HG02870 (cell line): ENCODE data around the gene KANK3.
"Not testable (repeated sequence)": the region's sequence is repeated elsewhere in the genome, so short reads cannot be mapped to it uniquely, and the experiment has no call there.

Experiments used
- ATAC-seq: cut with Tn5 transposase; IDR thresholded peaks from one replicate; pipeline ENCODE4 v1.9.1; 2021; ENCODE audit warnings: mild to moderate bottlenecking, moderate library complexity; ENCODE audit not compliant: unreplicated experiment

The KANK3 gene

GRCh38 chr19:8371011-8371804 lies 28.1 kb upstream of the KANK3 start:
- ATAC-seq = no peak

DNA sequence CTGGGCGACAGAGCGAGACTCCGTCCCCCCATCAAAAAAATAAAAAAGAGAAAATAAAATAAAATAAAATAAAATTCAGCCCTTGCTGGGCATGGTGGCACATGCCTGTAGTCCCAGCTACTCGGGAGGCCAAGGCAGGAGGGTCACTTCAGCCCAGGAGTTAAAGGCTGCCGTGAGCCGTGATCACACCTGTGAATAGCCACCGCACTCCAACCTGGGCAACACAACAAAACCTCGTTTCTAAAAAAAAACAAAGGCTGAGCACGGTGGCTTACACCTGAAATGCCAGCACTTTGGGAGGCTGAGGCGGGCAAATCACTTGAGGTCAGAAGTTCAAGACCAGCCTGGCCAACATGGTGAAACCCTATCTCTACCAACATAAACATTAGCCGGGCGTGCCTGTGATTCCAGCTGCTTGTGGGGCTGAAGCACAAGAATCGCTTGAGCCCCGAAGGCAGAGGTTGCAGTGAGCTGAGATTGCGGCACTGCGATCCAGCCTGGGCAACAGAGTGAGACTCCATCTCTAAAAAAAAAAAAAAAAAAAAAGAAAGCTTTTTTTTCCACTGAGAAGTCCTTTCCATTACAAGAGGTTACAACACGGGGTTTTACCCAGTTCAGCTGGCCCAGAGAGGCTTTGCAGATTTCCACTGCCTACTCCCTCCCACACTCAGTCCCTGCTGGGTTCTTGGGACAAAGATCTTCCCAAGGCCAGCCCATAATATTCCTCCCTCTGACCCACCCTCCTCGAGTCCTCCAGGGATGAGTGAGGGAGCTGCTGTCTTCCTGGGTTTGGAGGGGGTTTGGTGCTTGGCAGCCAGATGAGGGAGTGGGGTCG lies 27.3 kb upstream of the KANK3 start:
- no peak for ATAC-seq

- no peak for ATAC-seq
These were observed 24.4 kb upstream of the KANK3 start for GRCh38 chr19:8367327-8368001.

- ATAC-seq = no peak
These were observed 23.9 kb upstream of the KANK3 start for GRCh38 chr19:8366961-8367326.

- ATAC-seq = no peak
These were observed 23.1 kb upstream of the KANK3 start for GRCh38 chr19:8366121-8366581.

GRCh38 chr19:8363803-8364771 lies 21.0 kb upstream of the KANK3 start, which contains the start of gene ANGPTL4:
TSS of gene ANGPTL4 (plus strand) at chr19:8364155. CDS start at chr19:8364322, 167 bp downstream.
- no peak for ATAC-seq

DNA sequence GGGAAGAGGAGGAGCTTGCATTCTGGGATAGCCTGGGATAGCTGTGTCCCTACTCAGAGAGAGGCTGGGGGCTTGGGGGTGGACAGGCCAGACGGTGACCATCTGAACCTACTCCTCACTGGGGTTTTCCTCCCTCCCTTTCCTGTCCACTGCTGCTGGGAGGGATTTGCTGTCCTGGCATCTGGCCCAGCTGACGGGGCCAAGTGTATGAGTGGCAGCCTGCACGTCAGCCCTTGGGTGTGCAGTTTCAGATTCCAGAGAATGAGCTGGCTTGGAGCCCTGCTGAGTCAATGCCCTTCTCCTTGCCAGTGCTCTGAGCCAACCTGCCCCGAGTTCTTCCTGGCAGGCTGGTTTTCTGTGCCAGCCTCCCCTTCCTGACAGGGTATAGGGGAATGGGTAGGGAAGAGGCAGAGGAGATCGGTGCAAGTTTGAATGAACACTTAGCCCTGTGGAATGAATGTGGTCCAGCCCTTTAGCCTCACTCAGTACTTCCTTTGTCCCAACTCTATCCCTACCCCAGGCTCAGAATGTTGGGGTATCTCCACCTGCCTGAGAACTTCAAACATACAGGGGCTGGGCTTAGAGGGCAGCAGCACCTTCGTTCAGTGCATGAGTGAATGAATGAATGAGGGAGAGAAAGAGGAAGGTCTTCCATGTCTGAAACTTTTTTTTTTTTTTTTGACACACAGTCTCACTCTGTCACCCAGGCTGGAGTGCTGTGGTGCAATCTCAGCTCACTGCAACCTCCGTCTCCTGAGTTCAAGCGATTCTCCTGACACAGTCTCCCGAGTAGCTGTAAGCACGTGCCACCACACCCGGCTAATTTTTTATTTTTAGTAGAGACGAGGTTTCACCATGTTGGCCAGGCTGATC lies 19.1 kb upstream of the KANK3 start:
- ATAC-seq = no peak

- ATAC-seq = no peak
These were observed 17.1 kb upstream of the KANK3 start for GRCh38 chr19:8360196-8360595.

DNA sequence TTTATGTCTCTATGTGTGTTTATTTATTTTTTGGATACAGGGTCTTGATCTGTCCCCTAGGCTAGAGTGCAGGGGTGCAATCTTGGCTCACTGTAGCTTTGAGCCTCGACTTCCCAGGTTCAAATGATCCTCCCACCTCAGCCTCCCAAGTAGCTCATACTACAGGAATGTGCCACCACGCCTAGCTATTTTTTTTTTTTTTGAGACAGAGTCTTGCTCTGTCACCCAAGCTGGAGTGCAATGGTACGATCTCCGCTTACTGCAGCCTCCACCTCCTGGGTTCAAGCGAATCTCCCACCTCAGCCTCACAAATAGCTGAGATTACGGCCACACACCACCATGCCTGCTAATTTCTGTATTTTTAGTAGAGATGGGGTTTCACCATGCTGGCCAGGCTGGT lies 15.9 kb upstream of the KANK3 start:
- no peak for ATAC-seq

- no peak for ATAC-seq
These were observed 14.0 kb upstream of the KANK3 start for GRCh38 chr19:8357007-8357521.

- no peak for ATAC-seq
These were observed 12.8 kb upstream of the KANK3 start for GRCh38 chr19:8355631-8356402.

DNA sequence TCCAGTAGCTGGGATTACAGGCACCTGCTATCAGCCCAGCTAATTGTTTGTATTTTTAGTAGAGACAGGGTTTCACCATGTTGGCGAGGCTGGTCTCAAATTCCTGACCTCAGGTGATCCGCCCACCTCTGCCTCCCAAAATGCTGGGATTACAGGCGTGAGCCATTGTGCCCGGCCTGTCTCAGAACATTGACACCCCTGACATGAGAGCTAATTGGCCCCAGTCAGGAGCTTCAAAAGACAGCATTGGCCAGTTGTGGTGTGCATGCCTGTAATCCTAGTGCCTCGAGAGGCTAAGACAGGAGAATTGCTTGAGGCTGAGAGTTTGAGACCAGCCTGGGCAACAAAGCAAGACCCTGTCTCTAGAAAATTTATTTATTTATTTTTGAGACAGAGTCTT lies 9.8 kb upstream of the KANK3 start:
- ATAC-seq = not testable (repeated sequence)

DNA sequence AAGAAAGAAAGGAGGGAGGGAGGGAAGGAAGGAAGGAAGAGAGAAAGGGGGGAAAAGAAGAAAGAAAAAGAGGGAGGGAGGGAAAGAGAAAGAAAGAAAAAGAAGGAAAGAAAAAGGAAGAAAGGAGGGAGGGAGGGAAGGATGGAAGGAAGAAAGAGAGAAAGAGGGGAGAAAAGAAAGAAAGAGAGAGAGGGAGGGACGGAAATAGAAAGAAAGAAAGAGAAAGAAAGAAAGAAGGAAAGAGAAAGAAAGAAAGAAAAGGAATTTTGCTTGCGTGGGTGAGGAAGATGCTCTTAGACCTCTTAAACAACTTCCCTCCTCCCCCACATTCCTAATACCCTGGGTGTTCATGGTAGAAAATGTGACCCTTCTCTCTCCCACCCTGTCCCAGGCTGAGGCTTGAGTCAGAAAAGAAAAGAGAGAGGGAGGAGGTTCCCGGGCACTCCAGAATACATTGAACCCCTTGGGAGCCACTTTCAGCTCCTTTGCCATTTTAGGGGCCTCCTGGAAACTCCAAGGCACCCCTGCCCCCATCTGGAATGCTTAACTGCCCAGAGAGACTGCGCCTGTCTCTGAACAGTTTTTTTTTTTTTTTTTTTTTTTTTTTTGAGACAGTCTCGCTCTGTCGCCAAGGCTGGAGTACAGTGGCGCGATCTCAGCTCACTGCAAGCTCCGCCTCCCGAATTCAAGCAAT lies 9.2 kb upstream of the KANK3 start:
- no peak for ATAC-seq

DNA sequence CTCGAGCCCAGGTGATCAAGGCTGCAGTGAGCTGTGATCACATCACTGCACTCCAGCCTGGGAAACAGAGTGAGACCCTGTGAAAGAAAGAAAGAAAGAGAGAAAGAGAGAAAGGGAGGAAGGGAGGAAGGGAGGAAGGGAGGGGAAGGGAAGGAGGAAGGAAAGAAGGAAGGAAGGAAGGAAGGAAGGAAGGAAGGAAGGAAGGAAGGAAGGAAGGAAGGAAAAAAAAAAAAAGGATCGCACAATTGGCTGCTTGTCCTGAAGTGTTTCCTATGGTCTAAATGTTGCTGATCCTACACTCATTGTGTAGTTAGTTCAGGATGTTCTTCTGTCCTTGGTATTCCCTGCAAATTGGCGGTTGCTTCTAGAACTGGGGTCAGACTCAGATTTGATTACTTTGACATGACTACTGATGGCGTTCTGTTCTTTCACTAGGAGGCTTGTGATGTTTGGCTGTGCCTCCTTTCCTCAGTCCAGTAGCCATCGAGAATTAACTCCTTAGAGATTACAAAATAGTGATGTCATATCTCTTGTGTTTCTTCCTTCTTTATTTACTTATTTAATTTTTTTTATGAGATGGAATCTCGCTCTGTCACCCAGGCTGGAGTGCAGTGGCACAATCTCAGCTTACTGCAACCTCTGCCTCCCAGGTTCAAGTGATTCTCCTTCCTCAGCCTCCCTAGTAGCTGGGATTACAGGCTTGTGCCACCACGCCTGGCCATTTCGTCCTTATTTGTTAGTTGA lies 6.7 kb upstream of the KANK3 start:
- ATAC-seq = not testable (repeated sequence)

GRCh38 chr19:8343483-8343844 lies 402 bp upstream of the KANK3 start:
- no peak for ATAC-seq

DNA sequence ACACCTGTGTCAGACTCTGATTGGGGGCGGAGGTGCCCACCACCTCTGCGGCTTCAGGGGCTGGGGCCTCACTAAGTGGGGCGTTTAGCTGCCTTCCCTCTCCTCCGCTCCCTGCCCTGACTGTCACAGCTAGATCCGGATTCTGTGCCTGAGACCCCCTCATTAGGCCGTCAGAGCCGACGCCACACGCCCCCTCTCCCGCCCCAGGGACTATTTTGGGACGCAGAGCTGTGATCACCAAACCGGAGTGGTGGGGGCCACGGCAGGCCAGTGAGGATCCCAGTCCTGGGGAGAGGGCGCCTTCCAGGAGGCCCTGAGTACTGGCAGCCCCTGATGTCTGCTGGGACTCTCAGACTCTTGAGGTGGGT lies 762 bp downstream of the KANK3 start:
- ATAC-seq = no peak

- ATAC-seq = not testable (repeated sequence)
These were observed 1.6 kb downstream of the KANK3 start for GRCh38 chr19:8341504-8341903.
